Measurements from ENCODE around the gene SPESP1.

- TF ChIP-seq, protein P1, sequence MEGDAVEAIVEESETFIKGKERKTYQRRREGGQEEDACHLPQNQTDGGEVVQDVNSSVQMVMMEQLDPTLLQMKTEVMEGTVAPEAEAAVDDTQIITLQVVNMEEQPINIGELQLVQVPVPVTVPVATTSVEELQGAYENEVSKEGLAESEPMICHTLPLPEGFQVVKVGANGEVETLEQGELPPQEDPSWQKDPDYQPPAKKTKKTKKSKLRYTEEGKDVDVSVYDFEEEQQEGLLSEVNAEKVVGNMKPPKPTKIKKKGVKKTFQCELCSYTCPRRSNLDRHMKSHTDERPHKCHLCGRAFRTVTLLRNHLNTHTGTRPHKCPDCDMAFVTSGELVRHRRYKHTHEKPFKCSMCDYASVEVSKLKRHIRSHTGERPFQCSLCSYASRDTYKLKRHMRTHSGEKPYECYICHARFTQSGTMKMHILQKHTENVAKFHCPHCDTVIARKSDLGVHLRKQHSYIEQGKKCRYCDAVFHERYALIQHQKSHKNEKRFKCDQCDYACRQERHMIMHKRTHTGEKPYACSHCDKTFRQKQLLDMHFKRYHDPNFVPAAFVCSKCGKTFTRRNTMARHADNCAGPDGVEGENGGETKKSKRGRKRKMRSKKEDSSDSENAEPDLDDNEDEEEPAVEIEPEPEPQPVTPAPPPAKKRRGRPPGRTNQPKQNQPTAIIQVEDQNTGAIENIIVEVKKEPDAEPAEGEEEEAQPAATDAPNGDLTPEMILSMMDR (IDR thresholded peaks at IDR 0.05), result no peak
- TF ChIP-seq EP300 (IDR thresholded peaks at IDR 0.05), result no peak
These were observed 48.7 kb downstream of the SPESP1 start for GRCh38 chr15:68979006-68979405.

Data from ovary (tissue), 3 donors.